MCF 10A (cell line): ENCODE measurements around the gene ALDH3A2. TPM values are rescaled to one million over a fixed set of nuclear protein-coding genes. Genes with fewer than 3 reads are reported as not detected.

ENCODE experiments used
- BruUV-seq: library from RNA; stranded (reverse); fragments of 400-500 nt; replicated peaks from 2 replicates; lab custom pipeline; 2021; lab: Mats Ljungman, UMichigan
- CTCF ChIA-PET: fragments of 300-600 bp; sonication (Branson Sonifier 250); formaldehyde crosslinking; extraction: SDS; loops from one replicate; lab custom pipeline; 2021; ENCODE audit warnings: antibody characterized with exemption, inconsistent platforms; lab: Yijun Ruan, JAX
- POLR2A ChIA-PET: fragments of 300-600, 350-650 bp; sonication (Branson Sonifier 250); formaldehyde crosslinking; extraction: SDS; loops from one replicate; lab custom pipeline; 2020; ENCODE audit warnings: antibody characterized with exemption, inconsistent platforms; lab: Yijun Ruan, JAX
- DNase-seq: peaks from one replicate; pipeline ENCODE4 v3.0.0-alpha.2; 2018; ENCODE audit not compliant: unreplicated experiment
- H3K27ac Mint-ChIP-seq: one replicate; pipeline ENCODE4 v1.8.0; 2022; ENCODE audit warnings: mild to moderate bottlenecking, low read depth, mixed read lengths; ENCODE audit not compliant: unreplicated experiment
- H3K27me3 Mint-ChIP-seq: one replicate; pipeline ENCODE4 v1.8.0; 2022; ENCODE audit warnings: mixed read lengths; ENCODE audit not compliant: insufficient read depth, unreplicated experiment
- H3K36me3 Mint-ChIP-seq: one replicate; pipeline ENCODE4 v1.8.0; 2022; ENCODE audit warnings: mild to moderate bottlenecking, moderate library complexity, mixed read lengths; ENCODE audit not compliant: insufficient read depth, unreplicated experiment
- H3K4me1 Mint-ChIP-seq: one replicate; pipeline ENCODE4 v1.8.0; 2022; ENCODE audit warnings: mixed read lengths; ENCODE audit not compliant: insufficient read depth, unreplicated experiment
- H3K4me3 Mint-ChIP-seq: one replicate; pipeline ENCODE4 v1.8.0; 2022; ENCODE audit warnings: mild to moderate bottlenecking, moderate library complexity, mixed read lengths; ENCODE audit not compliant: unreplicated experiment
- H3K9me3 Mint-ChIP-seq: one replicate; pipeline ENCODE4 v1.8.0; 2022; ENCODE audit warnings: mixed read lengths; ENCODE audit not compliant: unreplicated experiment
- CTCF ChIP-seq: fragments of 200-600 bp; IDR thresholded peaks from one replicate; pipeline ENCODE4 v1.8.0; 2022; ENCODE audit warnings: antibody characterized with exemption, mild to moderate bottlenecking; ENCODE audit not compliant: unreplicated experiment
- intact Hi-C: fragments of 100-400 bp; cut with micrococcal nuclease; formaldehyde crosslinking; loops from 2 replicates; pipeline ENCODE4 v1.14.1; 2022
- total RNA-seq: library from RNA; stranded (reverse); gene quantifications from 2 replicates; pipeline ENCODE4 v1.2.3, GENCODE V29; 2022

ALDH3A2 gene
- total RNA-seq, 1 experiment from 2014 or later: 50.9 TPM

- Mint-ChIP-seq H3K4me1 (peaks cover under 1% of the 10 kb centered on the region), H3K27me3 (no peaks in the 10 kb centered on the region), H3K27ac (no peak overlapping the region), H3K4me3 (no peak overlapping the region), H3K9me3 (no peaks in the 10 kb centered on the region), H3K36me3 (no peaks in the 10 kb centered on the region)
- POLR2A ChIA-PET: interaction anchor here (0.6 kb wide), 1 partner anchor 31 kb away, joined by 3 read pairs; no protein-coding TSS in a partner anchor
- CTCF ChIA-PET: interaction anchor here (0.8 kb wide), 1 partner anchor 9 kb away, joined by 4 read pairs; no protein-coding TSS in a partner anchor
- intact Hi-C loops: no loop called here
- TF ChIP-seq CTCF: no peak
- BruUV-seq: no TSS peak
- DNase-seq: no peak
Measured at GRCh38 chr17:19713462-19713861, 64.9 kb downstream of the ALDH3A2 start.

DNA sequence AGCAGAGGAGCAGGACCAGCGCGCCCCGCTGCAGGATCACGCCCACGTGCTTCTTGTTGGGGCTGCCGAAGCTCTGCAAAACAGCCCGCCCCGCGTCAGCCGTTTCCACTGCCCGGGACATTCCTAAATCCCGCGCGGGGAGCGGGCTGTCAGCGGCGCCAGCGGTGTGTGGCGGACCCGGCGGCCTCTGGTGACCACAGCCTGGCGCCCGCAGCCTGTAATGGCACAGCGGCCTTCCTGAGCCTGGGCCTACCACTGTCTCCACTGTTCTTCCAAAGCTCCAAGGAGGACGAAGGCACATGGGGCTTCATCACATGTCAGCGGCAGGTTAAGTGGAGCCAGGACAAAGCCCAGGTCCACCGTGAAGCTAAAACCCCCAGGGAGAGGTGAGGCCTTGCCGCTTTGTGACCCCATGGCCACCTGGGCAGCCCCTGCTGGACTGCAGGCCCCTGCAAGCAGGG, 65.4 kb downstream of the ALDH3A2 start:
- Mint-ChIP-seq H3K36me3 (no peaks in the 10 kb centered on the region), H3K27me3 (no peaks in the 10 kb centered on the region), H3K4me1 (peaks cover 5% of the 10 kb centered on the region), H3K4me3 (no peak overlapping the region), H3K9me3 (no peaks in the 10 kb centered on the region), H3K27ac (no peak overlapping the region)
- TF ChIP-seq CTCF: no peak
- CTCF ChIA-PET: interaction anchor here (0.5 to 0.8 kb wide), 2 partner anchors 9 to 202 kb away, joined by 4 to 5 read pairs; no protein-coding TSS in a partner anchor
- intact Hi-C loops: no loop called here
- no TSS peak for BruUV-seq
- POLR2A ChIA-PET: interaction anchor here (0.6 to 11.8 kb wide), 2 partner anchors 32 to 37 kb away, joined by 3 to 311 read pairs; partner anchors contain the start of gene ALDH3A1
- DNase-seq: no peak

DNA sequence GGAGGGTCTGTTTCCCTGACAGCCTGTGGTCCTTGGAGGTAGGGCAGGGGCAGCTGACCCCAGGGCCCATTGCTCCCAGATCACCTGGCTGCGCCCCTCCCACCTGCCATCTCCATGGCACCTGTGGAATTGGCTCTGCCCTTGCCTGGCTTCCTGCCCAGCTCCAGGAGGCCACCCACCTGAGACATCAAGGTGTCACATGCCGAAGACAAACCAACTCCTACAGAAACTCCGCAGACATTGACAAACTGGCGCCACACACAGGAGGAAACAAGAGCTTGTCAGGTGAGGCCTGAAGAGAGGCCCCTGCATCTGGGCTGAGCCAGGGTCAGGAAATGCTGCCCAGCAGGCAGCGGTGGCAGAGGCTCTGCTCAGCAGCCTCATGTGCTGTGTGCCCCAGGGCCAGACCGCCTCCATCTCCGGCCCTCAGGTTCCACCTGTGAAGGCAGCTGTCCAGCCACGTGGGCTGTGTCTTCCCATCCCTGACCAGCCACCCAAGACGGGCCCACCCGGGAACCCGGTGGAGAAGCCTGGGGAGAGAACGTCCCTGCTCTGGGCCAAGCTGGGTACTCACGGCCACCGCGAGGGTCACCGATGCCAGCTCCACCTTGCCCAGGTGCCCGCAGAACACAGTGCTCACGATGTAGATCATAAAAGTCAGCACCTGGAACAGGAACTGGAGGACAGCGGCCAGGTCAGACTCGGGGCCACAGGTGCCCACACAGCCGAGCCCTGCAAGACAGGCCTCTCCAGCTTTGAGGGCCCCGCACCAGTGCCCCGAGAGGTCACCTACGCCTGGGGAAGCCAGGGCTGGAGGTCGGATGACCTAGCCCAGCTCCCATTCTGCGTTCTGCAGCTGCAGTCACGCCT, 66.2 kb downstream of the ALDH3A2 start:
- intact Hi-C loops: loop anchor here (5.0 kb wide), 1 partner anchor 53 kb away; no protein-coding TSS in a partner anchor
- no peaks in the 10 kb centered on the region for H3K27me3 Mint-ChIP-seq
- no peak for TF ChIP-seq CTCF
- no peak for DNase-seq
- BruUV-seq: no TSS peak
- H3K4me1 Mint-ChIP-seq: peaks cover 13% of the 10 kb centered on the region
- POLR2A ChIA-PET: interaction anchor here (0.6 to 11.8 kb wide), 3 partner anchors 9 to 36 kb away, joined by 3 to 311 read pairs (median 3); partner anchors contain the start of gene ALDH3A1
- no peaks in the 10 kb centered on the region for H3K36me3 Mint-ChIP-seq
- CTCF ChIA-PET: interaction anchor here (0.5 to 1.2 kb wide), 3 partner anchors 38 to 420 kb away, joined by 3 to 5 read pairs (median 5); no protein-coding TSS in a partner anchor
- no peak overlapping the region for H3K4me3 Mint-ChIP-seq
- no peak overlapping the region for H3K27ac Mint-ChIP-seq
- H3K9me3 Mint-ChIP-seq: no peaks in the 10 kb centered on the region
